OCI-LY7 (cell line): ENCODE results near the gene CHRNA5. TPM values are rescaled to one million over a fixed set of nuclear protein-coding genes. Genes with fewer than 3 reads are reported as not detected.

ENCODE experiments used
- BruUV-seq: library from RNA; stranded (reverse); fragments of 400-500 nt; replicated peaks from 2 replicates; lab custom pipeline; 2021; lab: Mats Ljungman, UMichigan
- CTCF ChIA-PET: fragments of 300-600 bp; sonication (Branson Sonifier 250); formaldehyde crosslinking; loops from one replicate; lab custom pipeline; 2022; ENCODE audit warnings: antibody characterized with exemption; ENCODE audit not compliant: unreplicated experiment; lab: Charles Lee
- POLR2A ChIA-PET: fragments of 300-600 bp; sonication (Branson Sonifier 250); formaldehyde crosslinking; loops from one replicate; lab custom pipeline; 2022; ENCODE audit warnings: antibody characterized with exemption; lab: Charles Lee
- DNase-seq: peaks from one replicate; pipeline ENCODE4 v3.0.0-alpha.2; 2015; ENCODE audit warnings: low spot score
- H2AFZ ChIP-seq: fragments of 200-600 bp; sonication (generic), shearing (Covaris generic); 2 replicates; pipeline ENCODE4 v1.6.1; 2014; ENCODE audit warnings: mild to moderate bottlenecking, antibody characterized with exemption, low read length, moderate library complexity
- H3K27ac ChIP-seq: fragments of 200-600 bp; sonication (generic); 2 replicates; pipeline ENCODE4 v1.5.1; 2014; ENCODE audit warnings: mixed run types, low read depth, mild to moderate bottlenecking, moderate library complexity, low read length, inconsistent platforms; ENCODE audit not compliant: poor library complexity, severe bottlenecking
- H3K36me3 ChIP-seq: fragments of 200-600 bp; sonication (generic); 2 replicates; pipeline ENCODE4 v1.6.1; 2014; ENCODE audit warnings: mild to moderate bottlenecking, antibody characterized with exemption, low read length, moderate library complexity, mixed read lengths; ENCODE audit not compliant: insufficient read depth
- H3K4me1 ChIP-seq: fragments of 200-600 bp; sonication (generic); 2 replicates; pipeline ENCODE4 v1.5.1; 2014; ENCODE audit warnings: mild to moderate bottlenecking, low read length; ENCODE audit not compliant: insufficient read depth, poor library complexity, severe bottlenecking
- H3K4me2 ChIP-seq: fragments of 200-600 bp; sonication (generic); 2 replicates; pipeline ENCODE4 v1.6.1; 2014; ENCODE audit warnings: mild to moderate bottlenecking, low read length
- H3K4me3 ChIP-seq: fragments of 200-600 bp; sonication (generic); 2 replicates; pipeline ENCODE4 v1.5.1; 2014; ENCODE audit warnings: mild to moderate bottlenecking, low read depth, low read length; ENCODE audit not compliant: poor library complexity, severe bottlenecking
- H3K79me2 ChIP-seq: fragments of 200-600 bp; sonication (generic); 2 replicates; pipeline ENCODE4 v1.6.1; 2016; ENCODE audit warnings: low read depth, mild to moderate bottlenecking, low read length, moderate library complexity, mixed read lengths; ENCODE audit not compliant: insufficient read depth
- H3K9me2 ChIP-seq: fragments of 200-600 bp; sonication (generic); 2 replicates; pipeline ENCODE4 v1.6.1; 2016; ENCODE audit warnings: mild to moderate bottlenecking, low read length, mixed read lengths; ENCODE audit not compliant: insufficient read depth
- H3K9me3 ChIP-seq: fragments of 200-600 bp; sonication (generic); 2 replicates; pipeline ENCODE4 v1.6.1; 2014; ENCODE audit warnings: mild to moderate bottlenecking, mixed run types, low read length, mixed read lengths
- H4K20me1 ChIP-seq: fragments of 200-600 bp; sonication (generic); 2 replicates; pipeline ENCODE4 v1.6.1; 2014; ENCODE audit warnings: mild to moderate bottlenecking, antibody characterized with exemption, low read length, moderate library complexity, mixed read lengths; ENCODE audit not compliant: insufficient read depth
- CTCF ChIP-seq: fragments of 200-600 bp; sonication (generic); conservative IDR thresholded peaks from 2 replicates; pipeline ENCODE4 v1.5.1; 2014; ENCODE audit warnings: mild to moderate bottlenecking, antibody characterized with exemption, low read length, moderate library complexity, mixed read lengths
- EZH2phosphoT487 ChIP-seq: fragments of 200-600 bp; sonication (generic); IDR thresholded peaks from 2 replicates; pipeline ENCODE4 v1.6.1; 2018; ENCODE audit warnings: low read depth, borderline replicate concordance, mild to moderate bottlenecking, mixed run types, antibody characterized with exemption, low read length, moderate library complexity, mixed read lengths
- intact Hi-C: fragments of 100-400 bp; cut with micrococcal nuclease; formaldehyde crosslinking; loops from one replicate; pipeline ENCODE4 v1.10.0; 2022; ENCODE audit not compliant: unreplicated experiment
- total RNA-seq, 2 experiments: library from RNA; depleted of rRNA in 1 of 2; stranded (reverse); fragments of >200 nt in 1 of 2; shearing (Covaris generic) in 1 of 2; gene quantifications; 2 replicates each; pipeline ENCODE4 v1.2.3, GENCODE V29; 2014 to 2022

The CHRNA5 gene
- total RNA-seq, 2 experiments from 2014 or later: 2.8 to 9.1 TPM

- Histone ChIP-seq H3K4me1 (peaks cover 17% of the 10 kb centered on the region), H3K27ac (no peak overlapping the region), H2AFZ (no peak overlapping the region), H3K4me2 (no peak overlapping the region), H3K9me3 (no peaks in the 10 kb centered on the region), H4K20me1 (no peaks in the 10 kb centered on the region), H3K9me2 (no peaks in the 10 kb centered on the region), H3K79me2 (no peaks in the 10 kb centered on the region), H3K4me3 (no peak overlapping the region), H3K36me3 (no peaks in the 10 kb centered on the region)
- ChIA-PET POLR2A (interaction anchor here (0.7 to 4.4 kb wide), 3 partner anchors 10 to 146 kb away, joined by 3 to 17 read pairs (median 3); no protein-coding TSS in a partner anchor), CTCF (interaction anchor here (0.5 kb wide), 1 partner anchor 362 kb away, joined by 3 read pairs; no protein-coding TSS in a partner anchor)
- TF ChIP-seq EZH2phosphoT487 (no peak), CTCF (no peak)
- BruUV-seq: no TSS peak
- no peak for DNase-seq
- intact Hi-C loops: no loop called here
Measured at GRCh38 chr15:78561490-78561889, 3.8 kb upstream of the CHRNA5 start.

GRCh38 chr15:78563092-78563491 is 2.2 kb upstream of the CHRNA5 start:
- Histone ChIP-seq H3K36me3 (no peaks in the 10 kb centered on the region), H2AFZ (no peak overlapping the region), H3K4me3 (no peak overlapping the region), H3K4me2 (no peak overlapping the region), H3K4me1 (peaks cover 19% of the 10 kb centered on the region), H3K9me3 (no peaks in the 10 kb centered on the region), H3K27ac (no peak overlapping the region), H3K9me2 (no peaks in the 10 kb centered on the region), H4K20me1 (no peaks in the 10 kb centered on the region), H3K79me2 (no peaks in the 10 kb centered on the region)
- no TSS peak for BruUV-seq
- TF ChIP-seq EZH2phosphoT487 (no peak), CTCF (no peak)
- DNase-seq: no peak
- ChIA-PET POLR2A (interaction anchor here (0.8 kb wide), 1 partner anchor 18 kb away, joined by 4 read pairs; no protein-coding TSS in a partner anchor), CTCF (no interaction called here)
- intact Hi-C loops: no loop called here

GRCh38 chr15:78564743-78565096 is 600 bp upstream of the CHRNA5 start:
- Histone ChIP-seq H3K4me3 (peak overlapping the region; percentile 74), H3K36me3 (no peaks in the 10 kb centered on the region), H3K4me1 (peaks cover 19% of the 10 kb centered on the region), H3K27ac (peak overlapping the region; percentile 22), H3K9me3 (no peaks in the 10 kb centered on the region), H3K79me2 (no peaks in the 10 kb centered on the region; the same call in 1 of the 2 replicates), H2AFZ (peak overlapping the region; percentile 76), H4K20me1 (no peaks in the 10 kb centered on the region), H3K4me2 (peak overlapping the region; percentile 92), H3K9me2 (no peaks in the 10 kb centered on the region)
- no peak for DNase-seq
- no TSS peak for BruUV-seq
- ChIA-PET POLR2A (interaction anchor here (0.6 to 1.9 kb wide), 5 partner anchors 15 to 440 kb away, joined by 3 to 7 read pairs (median 4); partner anchors contain the start of gene PSMA4), CTCF (interaction anchor here (0.6 kb wide), 1 partner anchor 8 kb away, joined by 6 read pairs; no protein-coding TSS in a partner anchor)
- no peak for TF ChIP-seq CTCF
- no peak for TF ChIP-seq EZH2phosphoT487
- intact Hi-C loops: loop anchor here (2.0 kb wide), 1 partner anchor 24 kb away; the partner anchor contains the start of gene PSMA4
